Sciatic nerve (tissue), 2 donors: ENCODE data around the gene CLMP. TPM values are rescaled to one million over a fixed set of nuclear protein-coding genes. Genes with fewer than 3 reads are reported as not detected.

Experiments
- ATAC-seq: fragments of 200-7000 bp; cut with Tn5 transposase; one replicate; pipeline ENCODE4 v1.9.1; 2020; ENCODE audit warnings: mild to moderate bottlenecking, moderate library complexity
- DNase-seq: peaks from one replicate; pipeline ENCODE4 v3.0.0-alpha.2; 2020; ENCODE audit warnings: low spot score
- intact Hi-C: fragments of 100-400 bp; cut with DNase I; formaldehyde crosslinking; loops from one replicate; pipeline ENCODE4 v1.14.2; 2022
- total RNA-seq: library from RNA; stranded (reverse); fragmentation: NEBNext Ultra II Directional; extraction: Animal tissue kit (Norgen Biotek cat#: 25700); gene quantifications from one replicate; pipeline ENCODE4 v1.2.1, GENCODE V29; 2021
- donor health status: DM: no; HTN: no; CAD: no.
- donor health status: DM: no; HTN: no; CAD: no.

CLMP gene
- total RNA-seq, 1 donor from 2014 or later: 74.6 TPM

DNA sequence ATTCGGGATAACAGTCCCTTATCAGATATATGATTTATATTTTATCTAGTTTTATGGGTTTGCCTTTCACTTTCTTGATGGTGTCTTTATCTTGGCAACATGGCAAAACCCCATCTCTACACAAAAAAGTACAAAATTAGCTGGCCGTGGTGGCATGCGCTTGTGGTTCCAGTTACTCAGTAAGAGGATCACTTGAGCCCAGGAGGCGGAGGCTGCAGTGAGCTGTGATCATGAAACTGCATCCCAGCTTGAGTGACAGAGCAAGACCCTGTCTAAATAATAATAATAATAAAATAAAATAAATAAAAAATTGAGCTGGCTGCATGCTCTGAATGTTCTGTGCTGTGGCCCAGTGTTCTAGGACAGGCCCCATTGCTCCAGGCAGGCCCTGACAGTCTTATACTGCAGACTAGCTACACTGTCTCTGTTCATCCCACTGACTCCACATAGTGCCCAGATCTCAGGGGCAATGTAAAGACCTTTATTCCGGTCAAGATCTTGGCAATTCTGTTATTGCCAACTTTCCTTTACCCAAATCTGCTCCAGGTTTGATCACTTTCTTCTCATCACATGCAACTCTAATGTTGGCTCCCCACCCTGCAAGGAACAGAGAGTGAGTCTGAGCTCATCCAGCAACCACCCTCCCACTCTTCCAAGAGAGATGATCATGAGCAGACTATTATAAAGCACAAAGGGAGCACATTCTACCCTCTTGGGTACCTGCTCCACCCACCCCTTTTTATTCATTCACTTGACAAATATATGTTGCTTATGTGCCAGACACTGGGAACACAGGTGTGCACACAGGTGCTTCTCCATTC, 141.9 kb downstream of the CLMP start:
- ATAC-seq (no peak), DNase-seq (no peak)
- intact Hi-C loops: no loop called here

GRCh38 chr11:123051634-123052033, 143.4 kb downstream of the CLMP start:
- intact Hi-C loops: no loop called here
- DNase-seq (no peak), ATAC-seq (no peak)

- DNase-seq: no peak
- intact Hi-C loops: no loop called here
- no peak for ATAC-seq
Measured at GRCh38 chr11:123051146-123051545, 143.9 kb downstream of the CLMP start.

GRCh38 chr11:123047947-123048293, 147.1 kb downstream of the CLMP start:
- intact Hi-C loops: no loop called here
- no peak for DNase-seq
- ATAC-seq: no peak

DNA sequence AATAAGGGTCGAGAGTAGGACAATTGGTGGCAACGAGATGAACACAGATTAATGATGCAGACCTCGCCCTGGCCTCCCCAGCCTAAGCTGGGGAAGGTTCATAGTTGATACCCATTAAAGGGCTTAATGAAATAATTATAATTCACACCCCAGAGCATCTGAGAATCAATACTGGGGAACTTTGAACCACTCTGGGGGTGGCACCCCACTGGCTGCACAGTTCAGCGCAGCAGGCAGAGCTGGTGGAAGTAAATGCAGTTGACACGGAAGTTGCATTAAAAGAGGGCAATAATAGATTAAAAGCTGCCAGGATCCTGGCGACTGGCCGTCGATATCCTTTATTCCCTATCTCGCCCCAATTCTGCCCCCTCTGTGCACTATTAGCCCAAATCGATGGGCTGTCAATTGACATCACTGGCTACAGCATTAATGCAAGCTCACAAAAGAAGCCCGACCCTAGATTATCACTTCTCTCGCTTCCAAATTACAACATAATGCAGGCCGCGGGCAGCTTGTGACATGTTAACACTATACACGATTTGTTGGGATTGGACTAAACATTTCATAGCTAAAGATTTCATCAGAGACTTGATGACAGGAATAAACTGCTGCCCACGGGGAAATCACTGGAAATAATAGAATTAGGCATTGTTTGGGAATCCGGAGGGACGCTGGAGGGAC, 147.6 kb downstream of the CLMP start:
- DNase-seq (no peak), ATAC-seq (no peak)
- intact Hi-C loops: no loop called here

DNA sequence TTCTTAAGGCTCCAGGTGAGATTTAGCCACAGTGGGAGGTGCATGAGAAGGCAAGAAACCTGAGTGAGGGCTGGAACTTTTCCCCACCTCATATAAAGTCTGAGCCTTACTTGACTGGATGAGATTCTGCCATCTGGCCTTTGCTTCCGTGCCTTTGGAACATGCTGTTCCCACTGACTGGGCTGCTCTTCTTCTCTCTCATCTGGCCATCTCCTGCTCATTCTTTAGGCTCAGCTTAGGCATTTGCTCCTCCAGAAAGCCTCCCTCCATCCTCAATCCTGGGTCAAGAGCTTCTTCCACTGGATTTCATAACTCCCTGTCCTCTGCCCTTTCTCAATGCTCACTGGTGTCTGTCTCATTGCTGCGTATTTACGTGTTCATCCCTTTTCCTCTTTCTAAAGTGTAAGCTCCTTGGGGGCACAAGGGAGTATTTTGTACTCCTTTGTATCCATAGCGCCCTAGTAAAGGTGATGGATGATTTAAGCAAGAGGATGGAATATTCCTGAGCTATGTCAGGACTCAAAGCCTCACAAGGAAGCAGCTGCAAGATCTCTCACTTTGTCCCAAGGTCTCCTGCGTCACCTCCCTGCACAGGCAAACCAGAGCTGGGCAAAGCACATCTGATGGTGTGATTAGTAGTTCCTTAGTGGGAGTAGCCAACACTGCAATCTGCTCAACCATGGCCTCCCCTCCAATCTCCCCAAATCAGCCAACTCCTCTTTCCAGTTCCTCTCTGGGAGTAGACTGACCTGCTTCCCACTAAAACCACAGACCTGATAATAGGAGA, 148.4 kb downstream of the CLMP start:
- DNase-seq: no peak
- intact Hi-C loops: no loop called here
- ATAC-seq: no peak

GRCh38 chr11:123045101-123045500, 149.9 kb downstream of the CLMP start:
- no peak for DNase-seq
- no peak for ATAC-seq
- intact Hi-C loops: no loop called here

DNA sequence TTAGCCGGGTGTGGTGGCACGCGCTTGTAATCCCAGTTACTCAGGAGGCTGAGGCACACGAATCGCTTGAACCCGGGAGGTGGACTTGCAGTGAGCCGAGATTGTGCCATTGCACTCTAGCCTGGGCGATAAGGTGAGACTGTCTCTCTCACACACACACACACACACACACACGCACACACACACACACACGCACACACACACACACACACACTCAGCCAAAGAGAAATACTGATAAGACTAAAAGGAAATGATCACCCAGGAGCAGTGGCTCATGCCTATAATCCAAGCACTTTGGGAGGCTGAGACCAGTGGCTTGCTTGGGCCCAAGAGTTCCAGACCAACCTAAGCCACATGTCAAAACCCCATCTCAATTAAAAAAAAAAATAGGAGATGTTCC, 153.9 kb downstream of the CLMP start:
- DNase-seq (no peak), ATAC-seq (no peak)
- intact Hi-C loops: no loop called here

GRCh38 chr11:123040111-123040432, 155.0 kb downstream of the CLMP start:
- ATAC-seq: no peak
- intact Hi-C loops: no loop called here
- no peak for DNase-seq

DNA sequence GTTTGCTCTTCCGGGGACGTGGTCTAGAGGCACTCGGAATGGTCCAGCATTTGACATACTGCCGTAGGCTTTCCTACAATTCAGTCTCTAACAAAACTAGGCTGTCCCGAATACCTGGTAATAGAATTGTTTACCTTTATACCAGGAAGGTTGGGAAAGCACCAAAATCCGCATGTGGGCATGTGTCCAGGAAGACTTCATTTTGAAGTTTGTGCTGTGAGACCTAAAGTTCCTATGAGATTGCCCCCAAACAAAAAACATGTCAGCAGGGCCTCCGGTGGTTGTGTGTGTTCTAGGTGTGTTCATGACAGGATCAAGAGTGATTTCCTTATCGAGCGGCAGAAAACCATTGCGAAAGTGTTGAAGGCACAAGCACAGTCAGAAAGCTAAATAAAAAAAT, 159.2 kb downstream of the CLMP start:
- no peak for DNase-seq
- intact Hi-C loops: no loop called here
- ATAC-seq: no peak

DNA sequence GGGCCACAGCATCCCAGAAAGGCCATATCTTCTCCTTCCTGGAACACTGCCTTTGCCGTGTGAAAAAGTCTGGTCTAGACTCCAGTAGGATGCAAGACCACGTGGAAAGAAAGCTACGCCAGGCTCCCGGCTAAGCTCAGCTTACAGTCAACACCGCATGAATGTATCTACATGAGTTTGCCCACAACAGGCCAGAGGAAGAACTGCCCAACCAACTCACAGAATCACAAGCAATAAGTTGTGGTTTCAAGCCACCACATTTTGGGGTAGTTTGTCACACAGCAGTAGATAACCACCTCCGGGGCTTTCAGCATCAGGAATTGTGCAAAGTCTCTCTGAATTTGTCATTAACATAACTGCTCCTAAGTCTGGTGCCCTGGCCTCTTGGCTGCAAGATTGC, 160.5 kb downstream of the CLMP start:
- intact Hi-C loops: no loop called here
- no peak for ATAC-seq

GRCh38 chr11:123033895-123034294, 161.2 kb downstream of the CLMP start:
- ATAC-seq (no peak), DNase-seq (no peak)
- intact Hi-C loops: no loop called here

More for the DNA sequence above, 160.5 kb downstream of the CLMP start:
- DNase-seq: no peak

GRCh38 chr11:123030517-123030916, 164.5 kb downstream of the CLMP start:
- intact Hi-C loops: no loop called here
- ATAC-seq (no peak), DNase-seq (no peak)

DNA sequence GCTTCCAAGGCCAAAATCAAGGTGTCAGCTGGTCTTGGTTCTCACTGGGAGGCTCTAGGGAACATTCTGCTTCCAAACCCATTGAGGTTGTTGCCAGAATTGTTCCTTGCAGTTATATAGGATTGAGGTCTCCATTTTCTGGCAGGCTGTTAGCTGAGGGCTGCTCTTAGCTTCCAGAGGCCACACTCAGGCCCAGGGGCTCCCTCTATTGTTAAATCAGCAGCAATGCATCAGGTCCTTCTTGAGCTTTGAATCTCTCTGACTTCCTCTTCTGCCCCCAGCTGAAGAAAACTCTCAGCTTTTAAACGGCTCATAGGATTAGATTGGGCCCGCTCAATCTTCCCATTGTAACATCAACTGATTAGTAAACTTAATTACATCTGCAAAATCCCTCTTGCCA, 174.1 kb downstream of the CLMP start:
- DNase-seq (no peak), ATAC-seq (no peak)
- intact Hi-C loops: loop anchor here (10.0 kb wide), 1 partner anchor 156 kb away; no protein-coding TSS in a partner anchor

Other genes starting within 250 kb of the CLMP start
- not detected for gene BSX, start 213.4 kb downstream of the CLMP start, total RNA-seq
- 565 TPM for gene HSPA8, start 133.1 kb downstream of the CLMP start, total RNA-seq
- gene GRAMD1B, start 235.0 kb upstream of the CLMP start, total RNA-seq: 38.2 TPM